H1 (cell line): ENCODE measurements around the gene B4GALT7. TPM values are rescaled to one million over a fixed set of nuclear protein-coding genes. Genes with fewer than 3 reads are reported as not detected.
A peak's percentile ranks its signal among the peaks of the same experiment; 100 is the strongest.

Source experiments
- CTCF ChIA-PET: fragments of 300-600 bp; sonication (Branson Sonifier 250); formaldehyde crosslinking; loops from one replicate; lab custom pipeline; 2021; ENCODE audit not compliant: partially characterized antibody; lab: Charles Lee
- POLR2A ChIA-PET: fragments of 300-600 bp; sonication (Branson Sonifier 250); formaldehyde crosslinking; loops from one replicate; lab custom pipeline; 2021; ENCODE audit warnings: inconsistent platforms; ENCODE audit not compliant: partially characterized antibody; lab: Charles Lee
- DNase-seq, 2 experiments: peaks; one replicate each; pipeline versions ENCODE4 v3.0.0 to v3.0.0-alpha.2; 2010 to 2022; ENCODE audit warnings: low spot score in 2 of 2, low read depth in 1 of 2, mixed read lengths in 1 of 2
- FAIRE-seq: peaks from 2 replicates; lab custom pipeline; 2011; peaks lifted over from hg19 to GRCh38; lab: Jason Lieb, UNC
- H2AFZ ChIP-seq: 2 replicates; pipeline ENCODE4 v1.8.1; 2012; ENCODE audit warnings: low read length, inconsistent platforms
- H2AK5ac ChIP-seq: 2 replicates; pipeline ENCODE4 v1.6.1; 2013; ENCODE audit warnings: low read depth, low read length
- H2BK120ac ChIP-seq: replicated peaks from 2 replicates; pipeline ENCODE3; 2013; ENCODE audit warnings: low read depth, low read length, inconsistent platforms
- H2BK12ac ChIP-seq: 2 replicates; pipeline ENCODE4 v1.6.1; 2013; ENCODE audit warnings: low read depth, low read length
- H2BK15ac ChIP-seq: 2 replicates; pipeline ENCODE4 v1.6.1; 2013; ENCODE audit warnings: low read length
- H2BK20ac ChIP-seq: 2 replicates; pipeline ENCODE4 v1.6.1; 2013; ENCODE audit warnings: low read length
- H2BK5ac ChIP-seq: 2 replicates; pipeline ENCODE4 v1.6.1; 2013; ENCODE audit warnings: low read depth, low read length
- H3K14ac ChIP-seq: 2 replicates; pipeline ENCODE4 v1.6.1; 2013; ENCODE audit warnings: inconsistent platforms; ENCODE audit not compliant: insufficient read length
- H3K18ac ChIP-seq: 2 replicates; pipeline ENCODE4 v1.6.1; 2013; ENCODE audit warnings: low read length; ENCODE audit errors: extremely low read depth
- H3K23ac ChIP-seq: 2 replicates; pipeline ENCODE4 v1.6.1; 2013; ENCODE audit warnings: inconsistent platforms; ENCODE audit not compliant: insufficient read length
- H3K23me2 ChIP-seq: 2 replicates; pipeline ENCODE4 v1.6.1; 2013; ENCODE audit warnings: low read depth, low read length
- H3K27ac ChIP-seq: 2 replicates; pipeline ENCODE4 v1.6.1; 2011; ENCODE audit warnings: low read depth, low read length, inconsistent platforms
- H3K27me3 ChIP-seq, 4 experiments: replicated peaks in 1 of 4; 1 replicate in 1 of 4; 2 replicates in 3 of 4; pipeline versions ENCODE4 v1.6.1 to v1.8.1; 2011 to 2013; ENCODE audit warnings: low read length in 3 of 4, mild to moderate bottlenecking in 3 of 4, inconsistent platforms in 2 of 4, mixed read lengths in 2 of 4, moderate library complexity in 1 of 4; ENCODE audit not compliant: control insufficient read depth in 3 of 4, insufficient read depth in 3 of 4; ENCODE audit errors: extremely low read depth in 1 of 4
- H3K36me3 ChIP-seq, 4 experiments: 2 replicates each; pipeline versions ENCODE4 v1.6.1 to v1.8.1; 2011 to 2013; ENCODE audit warnings: mild to moderate bottlenecking in 4 of 4, low read length in 3 of 4, moderate library complexity in 2 of 4, control low read depth in 1 of 4, inconsistent platforms in 1 of 4; ENCODE audit not compliant: insufficient read depth in 4 of 4, control insufficient read depth in 2 of 4
- H3K4ac ChIP-seq: replicated peaks from 2 replicates; pipeline ENCODE3; 2013; ENCODE audit warnings: low read length, low read depth, mixed read lengths, inconsistent platforms; ENCODE audit not compliant: insufficient read length
- H3K4me1 ChIP-seq, 4 experiments: replicated peaks in 1 of 4; 1 replicate in 1 of 4; 2 replicates in 3 of 4; pipeline versions ENCODE4 v1.6.1 to v1.8.1; 2011 to 2013; ENCODE audit warnings: low read length in 3 of 4, inconsistent platforms in 2 of 4, mixed read lengths in 1 of 4; ENCODE audit not compliant: insufficient read depth in 4 of 4, control insufficient read depth in 3 of 4
- H3K4me2 ChIP-seq, 2 experiments: 2 replicates each; pipeline versions ENCODE4 v1.6.1 to v1.8.1; 2011 to 2013; ENCODE audit warnings: low read depth in 2 of 2, low read length in 2 of 2, control low read depth in 1 of 2, inconsistent platforms in 1 of 2, mild to moderate bottlenecking in 1 of 2; ENCODE audit not compliant: insufficient read depth in 1 of 2
- H3K4me3 ChIP-seq, 4 experiments: fragments of 200-600, 300-600 bp in 1 of 4; sonication (generic), shearing (Covaris generic), sonication (Bioruptor Twin) in 1 of 4; 2 replicates each; pipeline versions ENCODE4 v1.5.1 to v1.8.1; 2011 to 2016; ENCODE audit warnings: low read length in 4 of 4, low read depth in 3 of 4, control low read depth in 2 of 4, inconsistent platforms in 2 of 4, mild to moderate bottlenecking in 2 of 4, mixed read lengths in 1 of 4, moderate library complexity in 1 of 4; ENCODE audit not compliant: insufficient read depth in 2 of 4; ENCODE audit errors: extremely low read depth in 1 of 4
- H3K56ac ChIP-seq: replicated peaks from 2 replicates; pipeline ENCODE3; 2013; ENCODE audit warnings: low read depth, mild to moderate bottlenecking, mixed read lengths, low read length, inconsistent platforms; ENCODE audit not compliant: insufficient read length
- H3K79me1 ChIP-seq: 2 replicates; pipeline ENCODE4 v1.6.1; 2013; ENCODE audit warnings: low read depth, low read length, control low read depth
- H3K79me2 ChIP-seq, 2 experiments: 2 replicates each; pipeline versions ENCODE4 v1.6.1 to v1.8.1; 2012 to 2013; ENCODE audit warnings: low read length in 2 of 2, mild to moderate bottlenecking in 2 of 2, inconsistent platforms in 1 of 2; ENCODE audit not compliant: insufficient read depth in 2 of 2, control insufficient read depth in 1 of 2
- H3K9ac ChIP-seq, 4 experiments: replicated peaks in 1 of 4; 1 replicate in 1 of 4; 2 replicates in 3 of 4; pipeline versions ENCODE4 v1.6.1 to v1.8.1; 2011 to 2013; ENCODE audit warnings: low read depth in 3 of 4, low read length in 3 of 4, control low read depth in 2 of 4, mild to moderate bottlenecking in 2 of 4, moderate library complexity in 2 of 4, inconsistent platforms in 1 of 4; ENCODE audit errors: extremely low read depth in 1 of 4
- H3K9me3 ChIP-seq, 2 experiments: 2 replicates each; pipeline versions ENCODE4 v1.6.1 to v1.8.1; 2012 to 2013; ENCODE audit warnings: mild to moderate bottlenecking in 2 of 2, moderate library complexity in 2 of 2, control low read depth in 1 of 2, inconsistent platforms in 1 of 2, low read depth in 1 of 2, low read length in 1 of 2, mixed read lengths in 1 of 2; ENCODE audit not compliant: insufficient read depth in 2 of 2
- H4K20me1 ChIP-seq, 2 experiments: replicated peaks in 1 of 2; 2 replicates each; pipeline versions ENCODE3 to v1.8.1; 2011 to 2013; ENCODE audit warnings: inconsistent platforms in 2 of 2, low read length in 2 of 2, mild to moderate bottlenecking in 1 of 2; ENCODE audit not compliant: insufficient read depth in 2 of 2, control insufficient read depth in 1 of 2
- H4K5ac ChIP-seq: 2 replicates; pipeline ENCODE4 v1.6.1; 2013; ENCODE audit warnings: low read length, low read depth, mixed read lengths, inconsistent platforms; ENCODE audit not compliant: insufficient read length
- H4K8ac ChIP-seq: 2 replicates; pipeline ENCODE4 v1.8.0; 2013; ENCODE audit warnings: mild to moderate bottlenecking, moderate library complexity, low read length, inconsistent platforms; ENCODE audit not compliant: insufficient read depth; ENCODE audit errors: extremely low read depth
- H4K91ac ChIP-seq: replicated peaks from 2 replicates; pipeline ENCODE3; 2013; ENCODE audit warnings: low read length, mixed read lengths, inconsistent platforms; ENCODE audit not compliant: insufficient read length
- KDM1A ChIP-seq: fragments of 200-600, 300-600 bp; sonication (generic); IDR thresholded peaks from 2 replicates; pipeline ENCODE4 v1.7.1; 2016; ENCODE audit warnings: mild to moderate bottlenecking, low read length, borderline replicate concordance
- POLR2AphosphoS5 ChIP-seq: IDR thresholded peaks from 2 replicates; pipeline ENCODE4 v1.6.1; 2011; ENCODE audit warnings: low read depth, low read length
- whole genome bisulfite sequencing, 2 experiments: shearing (Covaris generic) in 1 of 2; methylation state at CpG; one replicate each; pipeline versions ENCODE4 v1.1.6 to v1.1.7; 2013 to 2015; ENCODE audit warnings: low lambda C conversion rate in 2 of 2, mixed read lengths in 2 of 2, inconsistent platforms in 1 of 2, low coverage in 1 of 2, missing lambda C conversion rate in 1 of 2; ENCODE audit not compliant: insufficient replicate concordance in 2 of 2, insufficient coverage in 1 of 2, insufficient read length in 1 of 2; ENCODE audit errors: extremely low coverage in 1 of 2, missing lambda C conversion rate in 1 of 2; 5-methylcytosine and 5-hydroxymethylcytosine counted together
- polyA plus RNA-seq, 7 experiments: library from polyadenylated mRNA; depleted of rRNA in 3 of 7; stranded (reverse) in 5 of 7; unstranded in 2 of 7; fragments of >200 nt in 5 of 7; fragments of 200-250 nt in 2 of 7; gene quantifications; 1 replicate in 5 of 7; 2 replicates in 1 of 7; 4 replicates in 1 of 7; pipeline versions ENCODE4 v1.2.1 to v1.2.3, GENCODE V29; 2011 to 2013; ENCODE audit warnings: missing spikeins in 2 of 7, mixed read lengths in 2 of 7
- total RNA-seq: library from RNA; stranded (reverse); fragmentation: NEBNext Ultra II Directional; extraction: Animal tissue kit (Norgen Biotek cat#: 25700); gene quantifications from 2 replicates; pipeline ENCODE4 v1.2.1, GENCODE V29; 2021

B4GALT7 gene
- total and polyA plus RNA-seq, 2 of the 8 experiments (the other 6 are each of a cell fraction or from before 2014, with no cell fraction given), result 18.7 to 31.9 TPM

- Histone ChIP-seq H3K4ac (no peak overlapping the region), H2BK15ac (no peak overlapping the region), H3K27me3 (no peaks in the 10 kb centered on the region), H3K27ac (no peak overlapping the region), H3K56ac (no peak overlapping the region), H3K4me1 (peaks cover 0 to 17% (median 10%) of the 10 kb centered on the region in 4 experiments; a peak in 5 of 7 replicates), H2BK20ac (no peak overlapping the region), H2AK5ac (no peak overlapping the region), H3K23me2 (no peaks in the 10 kb centered on the region), H4K91ac (no peak overlapping the region), H3K79me2 (no peaks in the 10 kb centered on the region), H3K23ac (no peak overlapping the region), H4K8ac (no peak overlapping the region), H3K9me3 (no peaks in the 10 kb centered on the region), H3K4me3 (no peak overlapping the region), H3K14ac (no peak overlapping the region), H2AFZ (no peak overlapping the region), H2BK120ac (no peak overlapping the region), H4K20me1 (peaks cover 0 to 4% of the 10 kb centered on the region in 2 experiments), H2BK5ac (no peak overlapping the region), H3K36me3 (peaks cover 0 to 7% (median 0%) of the 10 kb centered on the region in 4 experiments; a peak in 2 of 8 replicates), H3K4me2 (no peak overlapping the region), H3K18ac (no peak overlapping the region), H2BK12ac (no peak overlapping the region), H3K9ac (no peak overlapping the region), H4K5ac (no peak overlapping the region), H3K79me1 (no peaks in the 10 kb centered on the region)
- no peak for FAIRE-seq
- ChIA-PET CTCF (interaction anchor here (1.0 to 1.4 kb wide), 2 partner anchors 11 to 65 kb away, joined by 3 read pairs; partner anchors contain the start of gene B4GALT7), POLR2A (interaction anchor here (1.0 to 8.5 kb wide), 5 partner anchors 11 to 65 kb away, joined by 3 to 72 read pairs (median 5); partner anchors contain the start of genes B4GALT7 and TMED9)
- TF ChIP-seq POLR2AphosphoS5, result 0 out of 2 replicates have a peak, but pooled peaks have one; percentile 6
- no peak for TF ChIP-seq KDM1A
- 88% methylated on average over 4 of the region's 4 CpGs; no CpG with 5 or more reads in 1 of the 2 experiments for WGBS, 2 experiments
- DNase-seq, result peak in 1 of 2 experiments; percentile 43
Measured at GRCh38 chr5:177610770-177611445, 11.0 kb downstream of the B4GALT7 start.
